IMR-90 (cell line): ENCODE data around the gene RARRES1. TPM values are rescaled to one million over a fixed set of nuclear protein-coding genes. Genes with fewer than 3 reads are reported as not detected.

ENCODE experiments used
- ATAC-seq: fragments of 200-7000 bp; cut with Tn5 transposase; 2 replicates; pipeline ENCODE4 v1.9.1; 2020; ENCODE audit warnings: low read depth, mild to moderate bottlenecking, moderate library complexity
- BruUV-seq: library from RNA; stranded (reverse); fragments of 400-500 nt; replicated peaks from 2 replicates; lab custom pipeline; 2021; lab: Mats Ljungman, UMichigan
- CTCF ChIA-PET: fragments of 300-600 bp; formaldehyde crosslinking; extraction: SDS; loops from one replicate; lab custom pipeline; 2021; ENCODE audit warnings: antibody characterized with exemption; lab: Yijun Ruan, JAX
- POLR2A ChIA-PET: fragments of 300-600 bp; sonication (Branson Sonifier 250); formaldehyde crosslinking; loops from one replicate; lab custom pipeline; 2022; ENCODE audit warnings: antibody characterized with exemption; ENCODE audit not compliant: unreplicated experiment; lab: Charles Lee
- DNase-seq: peaks from one replicate; pipeline ENCODE4 v3.0.0; 2013
- H2AFZ ChIP-seq: replicated peaks from 2 replicates; pipeline ENCODE3; 2013; ENCODE audit warnings: low read length, mild to moderate bottlenecking; ENCODE audit not compliant: poor library complexity
- H2AK5ac ChIP-seq: 2 replicates; pipeline ENCODE4 v1.6.1; 2013; ENCODE audit warnings: low read depth, low read length, inconsistent platforms
- H2AK9ac ChIP-seq: replicated peaks from 2 replicates; pipeline ENCODE3; 2013; ENCODE audit warnings: mild to moderate bottlenecking, low read depth, low read length, moderate library complexity; ENCODE audit not compliant: poor library complexity
- H2BK120ac ChIP-seq: 2 replicates; pipeline ENCODE4 v1.6.1; 2013; ENCODE audit warnings: low read depth, low read length, inconsistent platforms
- H2BK15ac ChIP-seq: 3 replicates; pipeline ENCODE4 v1.6.1; 2013; ENCODE audit warnings: low read depth, low read length, inconsistent platforms
- H2BK20ac ChIP-seq: 2 replicates; pipeline ENCODE4 v1.6.1; 2013; ENCODE audit warnings: low read depth, mild to moderate bottlenecking, inconsistent platforms, low read length, moderate library complexity
- H2BK5ac ChIP-seq: 2 replicates; pipeline ENCODE4 v1.6.1; 2013; ENCODE audit warnings: mild to moderate bottlenecking, low read depth, low read length, inconsistent platforms; ENCODE audit not compliant: poor library complexity, severe bottlenecking
- H3K14ac ChIP-seq: replicated peaks from 2 replicates; pipeline ENCODE4 v1.6.1; 2013; ENCODE audit warnings: low read depth, low read length, inconsistent platforms
- H3K18ac ChIP-seq: 2 replicates; pipeline ENCODE4 v1.6.1; 2013; ENCODE audit warnings: low read depth, low read length, control low read depth
- H3K23ac ChIP-seq: 2 replicates; pipeline ENCODE4 v1.6.1; 2013; ENCODE audit warnings: low read depth, low read length, inconsistent platforms
- H3K27ac ChIP-seq: 2 replicates; pipeline ENCODE4 v1.5.1; 2013; ENCODE audit warnings: mild to moderate bottlenecking, control low read depth, low read length; ENCODE audit not compliant: insufficient read depth
- H3K27me3 ChIP-seq: 2 replicates; pipeline ENCODE4 v1.6.1; 2013; ENCODE audit warnings: low read length; ENCODE audit not compliant: control insufficient read depth, insufficient read depth
- H3K36me3 ChIP-seq: 2 replicates; pipeline ENCODE4 v1.6.1; 2013; ENCODE audit warnings: low read length, mixed read lengths; ENCODE audit not compliant: control insufficient read depth, insufficient read depth
- H3K4ac ChIP-seq: 2 replicates; pipeline ENCODE4 v1.6.1; 2013; ENCODE audit warnings: low read depth, low read length, inconsistent platforms
- H3K4me1 ChIP-seq: 2 replicates; pipeline ENCODE4 v1.6.1; 2013; ENCODE audit warnings: low read length, mixed read lengths; ENCODE audit not compliant: control insufficient read depth, insufficient read depth
- H3K4me2 ChIP-seq: 2 replicates; pipeline ENCODE4 v1.6.1; 2013; ENCODE audit warnings: low read depth, mild to moderate bottlenecking, control low read depth, low read length, moderate library complexity
- H3K4me3 ChIP-seq: 2 replicates; pipeline ENCODE4 v1.5.1; 2013; ENCODE audit warnings: low read depth, mild to moderate bottlenecking, control low read depth, low read length, moderate library complexity; ENCODE audit not compliant: insufficient read depth
- H3K56ac ChIP-seq: 2 replicates; pipeline ENCODE4 v1.6.1; 2013; ENCODE audit warnings: low read length, inconsistent platforms; ENCODE audit not compliant: insufficient read depth; ENCODE audit errors: extremely low read depth
- H3K79me1 ChIP-seq, 2 experiments: 2 replicates each; pipeline ENCODE4 v1.6.1; 2013; ENCODE audit warnings: low read length in 2 of 2, inconsistent platforms in 1 of 2, low read depth in 1 of 2
- H3K9ac ChIP-seq: 2 replicates; pipeline ENCODE4 v1.6.1; 2013; ENCODE audit warnings: low read depth, low read length, control low read depth
- H3K9me1 ChIP-seq: 2 replicates; pipeline ENCODE4 v1.6.1; 2013; ENCODE audit warnings: low read length, inconsistent platforms; ENCODE audit not compliant: insufficient read depth
- H3K9me3 ChIP-seq: 2 replicates; pipeline ENCODE4 v1.6.1; 2013; ENCODE audit warnings: low read length; ENCODE audit not compliant: control insufficient read depth, insufficient read depth
- H4K20me1 ChIP-seq: 2 replicates; pipeline ENCODE4 v1.6.1; 2013; ENCODE audit warnings: low read length, inconsistent platforms; ENCODE audit not compliant: insufficient read depth
- H4K5ac ChIP-seq: 2 replicates; pipeline ENCODE4 v1.6.1; 2013; ENCODE audit warnings: mild to moderate bottlenecking, low read depth, low read length, control low read depth
- H4K8ac ChIP-seq, 2 experiments: 2 replicates each; pipeline ENCODE4 v1.6.1; 2013; ENCODE audit warnings: low read depth in 2 of 2, low read length in 2 of 2, control low read depth in 1 of 2, inconsistent platforms in 1 of 2
- H4K91ac ChIP-seq: 2 replicates; pipeline ENCODE4 v1.6.1; 2013; ENCODE audit warnings: low read depth, low read length, inconsistent platforms; ENCODE audit not compliant: insufficient read depth
- CHD1 ChIP-seq: IDR thresholded peaks from 2 replicates; pipeline ENCODE4 v1.6.1; 2012; ENCODE audit warnings: low read depth, low read length, improper control_type of control experiment
- ELK1 ChIP-seq: fragments of 150-350 bp; IDR thresholded peaks from 2 replicates; pipeline ENCODE4 v1.6.1; 2016; ENCODE audit warnings: low read depth, mild to moderate bottlenecking, low read length, moderate library complexity, borderline replicate concordance
- FOS ChIP-seq: fragments of 150-350 bp; IDR thresholded peaks from 2 replicates; pipeline ENCODE4 v1.6.1; 2016; ENCODE audit warnings: low read depth, low read length
- MAFK ChIP-seq: IDR thresholded peaks from 2 replicates; pipeline ENCODE4 v1.6.1; 2012; ENCODE audit warnings: low read depth, low read length, improper control_type of control experiment
- MAZ ChIP-seq: IDR thresholded peaks from 2 replicates; pipeline ENCODE4 v1.6.1; 2012; ENCODE audit warnings: low read depth, mild to moderate bottlenecking, low read length, improper control_type of control experiment, moderate library complexity, borderline replicate concordance
- MXI1 ChIP-seq: IDR thresholded peaks from 2 replicates; pipeline ENCODE4 v1.6.1; 2012; ENCODE audit warnings: low read depth, mild to moderate bottlenecking, low read length, moderate library complexity, borderline replicate concordance
- NFE2L2 ChIP-seq: fragments of 150-350 bp; IDR thresholded peaks from 2 replicates; pipeline ENCODE4 v1.6.1; 2016; ENCODE audit warnings: low read depth, mild to moderate bottlenecking, low read length
- POLR2A ChIP-seq: IDR thresholded peaks from 2 replicates; pipeline ENCODE4 v1.6.1; 2012; ENCODE audit warnings: mild to moderate bottlenecking, low read depth, low read length
- RAD21 ChIP-seq: IDR thresholded peaks from 2 replicates; pipeline ENCODE4 v1.6.1; 2012; ENCODE audit warnings: low read length, improper control_type of control experiment
- RCOR1 ChIP-seq: IDR thresholded peaks from 2 replicates; pipeline ENCODE4 v1.6.1; 2012; ENCODE audit warnings: mild to moderate bottlenecking, low read length, improper control_type of control experiment; ENCODE audit not compliant: insufficient replicate concordance
- RFX5 ChIP-seq: IDR thresholded peaks from 2 replicates; pipeline ENCODE4 v1.8.0; 2012; ENCODE audit warnings: low read depth, mild to moderate bottlenecking, low read length, moderate library complexity
- SMC3 ChIP-seq: fragments of 150-350 bp; IDR thresholded peaks from 2 replicates; pipeline ENCODE4 v1.6.1; 2016; ENCODE audit warnings: low read depth, mild to moderate bottlenecking, antibody characterized with exemption, low read length, moderate library complexity
- WGBS, 2 experiments: methylation state at CpG; one replicate each; pipeline versions ENCODE4 v1.1.5 to v1.1.7; 2013; ENCODE audit warnings: missing lambda C conversion rate in 2 of 2; ENCODE audit not compliant: insufficient read length in 1 of 2; ENCODE audit errors: extremely low coverage in 2 of 2; 5-methylcytosine and 5-hydroxymethylcytosine counted together
- dilution Hi-C: fragments of 300-500 bp; cut with HindIII; formaldehyde crosslinking; loops from one replicate; pipeline ENCODE4 v1.14.3; 2018; ENCODE audit warnings: low sequenced_read_pairs; ENCODE audit not compliant: unreplicated experiment
- in situ Hi-C: fragments of 300-500 bp; cut with MboI; formaldehyde crosslinking; loops from 3 replicates; pipeline ENCODE4 v1.14.3; 2019; ENCODE audit warnings: low sequenced_read_pairs, inconsistent platforms, mixed read lengths
- intact Hi-C: fragments of 100-400 bp; cut with micrococcal nuclease; formaldehyde crosslinking; loops from 2 replicates; pipeline ENCODE4 v1.10.0; 2022
- polyA plus RNA-seq, 3 experiments: library from polyadenylated mRNA; depleted of rRNA; stranded (reverse); fragments of >200 nt; gene quantifications; 2 replicates each; pipeline ENCODE4 v1.2.3, GENCODE V29; 2012; ENCODE audit warnings: low replicate concordance in 1 of 3
- total RNA-seq: library from RNA; depleted of rRNA; stranded (reverse); fragments of >200 nt; gene quantifications from 2 replicates; pipeline ENCODE4 v1.2.3, GENCODE V29; 2012
- TF ChIP-seq, protein P1 (sequence below): conservative IDR thresholded peaks from 2 replicates; pipeline ENCODE4 v1.5.1; 2012; ENCODE audit warnings: mild to moderate bottlenecking, low read depth, low read length, improper control_type of control experiment
- TF ChIP-seq, protein P2 (sequence below): fragments of 150-350 bp; IDR thresholded peaks from 2 replicates; pipeline ENCODE4 v1.6.1; 2017; ENCODE audit warnings: mild to moderate bottlenecking, antibody characterized with exemption, low read length, low read depth

Gene RARRES1
- total and polyA plus RNA-seq, 2 of the 4 experiments (the other 2 are of a cell fraction): 0.90 to 3.0 TPM

DNA sequence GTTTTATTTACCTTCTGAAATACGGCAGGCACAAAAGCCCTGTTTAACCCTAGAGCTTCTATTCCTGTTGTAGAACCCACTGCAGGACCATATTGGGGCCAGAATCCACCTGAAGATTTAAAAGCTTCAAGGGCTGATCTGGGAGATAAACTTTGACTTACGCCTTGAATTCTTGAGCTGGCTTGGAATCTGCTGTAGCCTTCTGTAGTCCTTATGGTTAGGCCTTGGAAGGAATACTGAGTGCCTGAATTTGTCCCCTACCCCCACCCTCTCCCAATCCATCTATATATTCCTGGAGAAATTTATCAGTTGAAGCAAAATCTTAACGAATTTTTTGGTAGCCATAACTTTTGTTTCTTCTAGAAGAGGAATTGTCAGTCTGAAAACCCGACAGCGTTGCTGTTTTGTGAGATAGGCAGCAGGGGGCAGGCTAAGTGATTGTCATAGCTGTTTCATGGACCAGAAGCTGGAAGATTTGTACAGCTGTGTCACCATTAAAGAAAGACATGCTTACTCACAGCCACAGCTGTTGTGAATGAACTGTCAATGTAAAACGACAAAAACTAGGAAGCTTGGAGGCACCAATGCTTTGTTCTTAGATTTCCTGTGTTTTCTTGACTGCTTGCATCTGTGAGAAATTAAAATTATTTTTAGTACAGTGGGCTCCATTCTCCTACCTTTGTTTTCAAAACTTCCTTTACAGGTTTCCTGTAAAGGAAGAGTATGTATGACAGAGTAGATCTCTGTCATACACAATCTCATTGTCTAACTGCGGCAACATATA is 72.6 kb downstream of the RARRES1 start:
- CTCF ChIA-PET: interaction anchor here (0.6 to 3.8 kb wide), 19 partner anchors 9 to 1668 kb away, joined by 3 to 69 read pairs (median 4); partner anchors contain the start of genes GFM1 and LXN
- no peak overlapping the region for H3K56ac ChIP-seq
- no peaks in the 10 kb centered on the region for H3K27me3 ChIP-seq
- H3K9ac ChIP-seq: no peak overlapping the region
- BruUV-seq: no TSS peak
- H3K18ac ChIP-seq: no peak overlapping the region
- in situ Hi-C loops: loop anchor here (5.0 kb wide), 2 partner anchors 63 to 133 kb away; no protein-coding TSS in a partner anchor
- intact Hi-C loops: loop anchor here (1.0 to 10.0 kb wide), 3 partner anchors 67 to 595 kb away; no protein-coding TSS in a partner anchor
- H2AK9ac ChIP-seq: no peak overlapping the region
- no peak overlapping the region for H4K8ac ChIP-seq
- peak; percentile 96 for ATAC-seq
- no peak overlapping the region for H2AK5ac ChIP-seq
- no peak overlapping the region for H2BK5ac ChIP-seq
- H2BK20ac ChIP-seq: no peak overlapping the region
- no peak overlapping the region for H3K4me2 ChIP-seq
- H3K4me3 ChIP-seq: no peak overlapping the region
- no peak overlapping the region for H3K23ac ChIP-seq
- peaks cover 27% of the 10 kb centered on the region for H3K36me3 ChIP-seq
- no peaks in the 10 kb centered on the region for H3K9me1 ChIP-seq
- H4K5ac ChIP-seq: peak overlapping the region; percentile 5; the same call in 1 of the 2 replicates
- H3K27ac ChIP-seq: no peak overlapping the region
- no peaks in the 10 kb centered on the region for H3K9me3 ChIP-seq
- H2BK120ac ChIP-seq: no peak overlapping the region
- no peaks in the 10 kb centered on the region for H3K4me1 ChIP-seq
- H4K91ac ChIP-seq: no peak overlapping the region
- WGBS, 2 experiments: no CpG with 5 or more reads among the region's 7 CpGs
- H3K79me1 ChIP-seq: peaks cover 3 to 8% of the 10 kb centered on the region in 2 experiments; a peak in 1 of 4 replicates
- POLR2A ChIA-PET: interaction anchor here (1.1 kb wide), 1 partner anchor 129 kb away, joined by 3 read pairs; no protein-coding TSS in a partner anchor
- DNase-seq: peak; percentile 86
- no peak overlapping the region for H2AFZ ChIP-seq
- H4K20me1 ChIP-seq: no peaks in the 10 kb centered on the region
- no peak overlapping the region for H2BK15ac ChIP-seq
- dilution Hi-C loops: no loop called here
- H3K4ac ChIP-seq: no peak overlapping the region
- no peak overlapping the region for H3K14ac ChIP-seq
- TF ChIP-seq CHD1 (no peak), ELK1 (no peak), RFX5 (no peak), MXI1 (peak; percentile 86), SMC3 (peak; percentile 95), RAD21 (peak; percentile 75), NFE2L2 (peak; percentile 27; the same call in 1 of the 2 replicates), POLR2A (no peak), MAFK (no peak), MAZ (no peak), RCOR1 (no peak), FOS (no peak)
- TF ChIP-seq, protein P1, sequence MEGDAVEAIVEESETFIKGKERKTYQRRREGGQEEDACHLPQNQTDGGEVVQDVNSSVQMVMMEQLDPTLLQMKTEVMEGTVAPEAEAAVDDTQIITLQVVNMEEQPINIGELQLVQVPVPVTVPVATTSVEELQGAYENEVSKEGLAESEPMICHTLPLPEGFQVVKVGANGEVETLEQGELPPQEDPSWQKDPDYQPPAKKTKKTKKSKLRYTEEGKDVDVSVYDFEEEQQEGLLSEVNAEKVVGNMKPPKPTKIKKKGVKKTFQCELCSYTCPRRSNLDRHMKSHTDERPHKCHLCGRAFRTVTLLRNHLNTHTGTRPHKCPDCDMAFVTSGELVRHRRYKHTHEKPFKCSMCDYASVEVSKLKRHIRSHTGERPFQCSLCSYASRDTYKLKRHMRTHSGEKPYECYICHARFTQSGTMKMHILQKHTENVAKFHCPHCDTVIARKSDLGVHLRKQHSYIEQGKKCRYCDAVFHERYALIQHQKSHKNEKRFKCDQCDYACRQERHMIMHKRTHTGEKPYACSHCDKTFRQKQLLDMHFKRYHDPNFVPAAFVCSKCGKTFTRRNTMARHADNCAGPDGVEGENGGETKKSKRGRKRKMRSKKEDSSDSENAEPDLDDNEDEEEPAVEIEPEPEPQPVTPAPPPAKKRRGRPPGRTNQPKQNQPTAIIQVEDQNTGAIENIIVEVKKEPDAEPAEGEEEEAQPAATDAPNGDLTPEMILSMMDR: peak; percentile 76
- TF ChIP-seq, protein P2, sequence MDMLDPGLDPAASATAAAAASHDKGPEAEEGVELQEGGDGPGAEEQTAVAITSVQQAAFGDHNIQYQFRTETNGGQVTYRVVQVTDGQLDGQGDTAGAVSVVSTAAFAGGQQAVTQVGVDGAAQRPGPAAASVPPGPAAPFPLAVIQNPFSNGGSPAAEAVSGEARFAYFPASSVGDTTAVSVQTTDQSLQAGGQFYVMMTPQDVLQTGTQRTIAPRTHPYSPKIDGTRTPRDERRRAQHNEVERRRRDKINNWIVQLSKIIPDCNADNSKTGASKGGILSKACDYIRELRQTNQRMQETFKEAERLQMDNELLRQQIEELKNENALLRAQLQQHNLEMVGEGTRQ: no peak
